Measurements from ENCODE around the gene RAB3IL1. TPM values are rescaled to one million over a fixed set of nuclear protein-coding genes. Genes with fewer than 3 reads are reported as not detected.
A peak's percentile ranks its signal among the peaks of the same experiment; 100 is the strongest.
"Not testable (repeated sequence)": the region's sequence is repeated elsewhere in the genome, so short reads cannot be mapped to it uniquely, and the experiment has no call there.

RAB3IL1 gene
- total RNA-seq, 1 donor from 2014 or later: 1.3 TPM

DNA sequence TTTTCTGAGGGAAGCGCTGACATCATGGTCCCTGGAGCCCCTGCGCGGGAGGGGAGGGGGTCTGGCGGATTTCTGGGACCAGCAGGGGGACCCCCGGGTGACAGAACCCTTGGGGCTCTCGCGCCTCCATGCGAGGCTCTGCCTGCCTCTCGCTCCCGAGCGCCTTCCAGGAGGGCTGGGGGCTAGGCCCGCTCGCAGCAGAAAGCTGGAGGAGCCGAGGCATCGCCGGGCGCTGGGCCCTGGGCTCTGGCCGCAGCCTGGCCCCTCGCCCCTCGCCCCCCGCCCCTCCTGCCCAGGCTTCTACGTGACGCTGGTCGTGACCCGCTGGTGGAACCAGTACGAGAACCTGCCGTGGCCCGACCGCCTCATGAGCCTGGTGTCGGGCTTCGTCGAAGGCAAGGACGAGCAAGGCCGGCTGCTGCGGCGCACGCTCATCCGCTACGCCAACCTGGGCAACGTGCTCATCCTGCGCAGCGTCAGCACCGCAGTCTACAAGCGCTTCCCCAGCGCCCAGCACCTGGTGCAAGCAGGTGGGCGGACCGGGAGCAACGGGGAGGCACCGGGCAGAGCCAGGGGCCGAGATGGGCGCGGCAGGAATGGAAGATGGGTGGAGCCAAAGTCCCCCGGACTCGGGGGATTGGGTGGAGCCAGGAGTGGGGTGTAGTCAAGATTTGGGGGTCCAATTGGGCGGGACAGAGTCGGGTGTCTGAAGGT, 38.2 kb upstream of the RAB3IL1 start:
- peak; percentile 46 for DNase-seq
- TF ChIP-seq, protein P1, sequence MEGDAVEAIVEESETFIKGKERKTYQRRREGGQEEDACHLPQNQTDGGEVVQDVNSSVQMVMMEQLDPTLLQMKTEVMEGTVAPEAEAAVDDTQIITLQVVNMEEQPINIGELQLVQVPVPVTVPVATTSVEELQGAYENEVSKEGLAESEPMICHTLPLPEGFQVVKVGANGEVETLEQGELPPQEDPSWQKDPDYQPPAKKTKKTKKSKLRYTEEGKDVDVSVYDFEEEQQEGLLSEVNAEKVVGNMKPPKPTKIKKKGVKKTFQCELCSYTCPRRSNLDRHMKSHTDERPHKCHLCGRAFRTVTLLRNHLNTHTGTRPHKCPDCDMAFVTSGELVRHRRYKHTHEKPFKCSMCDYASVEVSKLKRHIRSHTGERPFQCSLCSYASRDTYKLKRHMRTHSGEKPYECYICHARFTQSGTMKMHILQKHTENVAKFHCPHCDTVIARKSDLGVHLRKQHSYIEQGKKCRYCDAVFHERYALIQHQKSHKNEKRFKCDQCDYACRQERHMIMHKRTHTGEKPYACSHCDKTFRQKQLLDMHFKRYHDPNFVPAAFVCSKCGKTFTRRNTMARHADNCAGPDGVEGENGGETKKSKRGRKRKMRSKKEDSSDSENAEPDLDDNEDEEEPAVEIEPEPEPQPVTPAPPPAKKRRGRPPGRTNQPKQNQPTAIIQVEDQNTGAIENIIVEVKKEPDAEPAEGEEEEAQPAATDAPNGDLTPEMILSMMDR (IDR thresholded peaks at IDR 0.05; ENCODE audit: partially characterized antibody, unreplicated experiment): no peak
- Mint-ChIP-seq H3K27me3 (ENCODE audit: unreplicated experiment) (peaks cover 12% of the 10 kb centered on the region), H3K4me1 (ENCODE audit: low read depth, unreplicated experiment) (no peaks in the 10 kb centered on the region), H3K4me3 (ENCODE audit: unreplicated experiment) (peak overlapping the region; percentile 46), H3K36me3 (ENCODE audit: unreplicated experiment) (peaks cover 4% of the 10 kb centered on the region), H3K9me3 (ENCODE audit: unreplicated experiment) (peaks cover 6% of the 10 kb centered on the region), H3K27ac (ENCODE audit: unreplicated experiment) (no peak overlapping the region)

DNA sequence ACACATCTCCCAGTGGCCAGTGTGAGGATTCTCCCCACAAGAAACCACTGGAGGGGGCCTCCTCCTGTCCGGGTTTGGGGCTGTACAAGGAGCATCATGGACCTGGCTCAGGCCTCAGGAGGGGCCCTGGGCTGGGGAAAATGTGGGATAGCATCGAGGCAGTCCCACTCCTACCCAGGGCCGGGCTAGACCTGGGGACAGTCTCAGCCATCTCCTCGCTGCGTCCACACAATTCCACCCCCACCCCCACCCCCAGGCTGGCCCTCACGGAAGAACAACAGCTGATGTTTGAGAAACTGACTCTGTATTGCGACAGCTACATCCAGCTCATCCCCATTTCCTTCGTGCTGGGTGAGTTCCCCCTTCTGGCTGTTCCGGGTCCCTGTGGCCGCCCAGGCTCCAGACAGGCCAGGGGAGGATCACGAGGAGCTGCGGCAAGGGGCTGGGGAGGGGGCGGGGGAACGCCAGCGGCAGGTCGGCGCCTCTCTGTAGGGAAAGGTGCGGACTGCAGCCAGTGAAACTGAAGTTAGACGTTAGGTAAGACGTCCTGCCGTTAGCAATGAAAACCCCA, 37.6 kb upstream of the RAB3IL1 start:
- peak; percentile 53 for DNase-seq
- Mint-ChIP-seq H3K4me3 (ENCODE audit: unreplicated experiment) (peak overlapping the region; percentile 46), H3K27me3 (ENCODE audit: unreplicated experiment) (peaks cover 15% of the 10 kb centered on the region), H3K9me3 (ENCODE audit: unreplicated experiment) (peaks cover 3% of the 10 kb centered on the region), H3K36me3 (ENCODE audit: unreplicated experiment) (peaks cover 4% of the 10 kb centered on the region), H3K27ac (ENCODE audit: unreplicated experiment) (no peak overlapping the region), H3K4me1 (ENCODE audit: low read depth, unreplicated experiment) (no peaks in the 10 kb centered on the region)
- TF ChIP-seq, protein P1 (IDR thresholded peaks at IDR 0.05; ENCODE audit: partially characterized antibody, unreplicated experiment): no peak

DNA sequence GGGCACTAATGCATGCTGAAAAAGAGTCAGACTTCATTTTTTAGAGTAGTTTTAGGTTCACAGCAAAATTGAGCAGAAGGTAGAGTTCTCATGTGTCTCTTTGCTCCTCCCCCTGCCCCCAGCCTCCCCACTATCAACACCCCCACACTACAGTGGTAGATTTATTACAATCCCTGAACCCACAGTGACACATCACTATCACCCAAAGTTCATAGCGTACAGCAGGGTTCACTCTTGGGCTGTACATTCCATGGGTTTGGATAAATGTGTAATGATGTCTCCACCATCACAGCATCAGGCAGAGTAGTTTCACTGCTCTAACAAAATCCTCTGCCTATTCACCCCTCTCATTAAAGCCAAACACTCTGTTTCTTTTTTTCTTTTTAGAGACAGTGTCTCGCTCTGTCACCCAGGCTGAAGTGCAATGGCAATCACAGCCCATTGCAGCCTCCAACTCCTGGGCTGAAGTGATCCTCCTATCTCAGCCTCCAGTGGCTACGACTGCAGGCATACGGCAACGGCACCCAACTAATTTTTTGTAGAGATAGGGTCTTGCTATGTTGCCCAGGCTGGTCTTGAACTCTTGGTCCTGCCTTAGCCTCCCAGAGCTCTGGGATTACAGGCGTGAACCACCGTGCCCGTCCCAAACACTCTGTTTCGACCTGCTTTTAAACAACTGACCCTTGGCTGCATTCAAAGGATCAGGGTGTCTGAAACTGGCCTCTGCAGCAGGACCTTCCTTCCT, 36.9 kb upstream of the RAB3IL1 start:
- Mint-ChIP-seq H3K27me3 (ENCODE audit: unreplicated experiment) (peaks cover 15% of the 10 kb centered on the region), H3K9me3 (ENCODE audit: unreplicated experiment) (peaks cover 3% of the 10 kb centered on the region), H3K4me3 (ENCODE audit: unreplicated experiment) (no peak overlapping the region), H3K4me1 (ENCODE audit: low read depth, unreplicated experiment) (peaks cover 5% of the 10 kb centered on the region), H3K27ac (ENCODE audit: unreplicated experiment) (no peak overlapping the region), H3K36me3 (ENCODE audit: unreplicated experiment) (peaks cover 4% of the 10 kb centered on the region)
- no peak for DNase-seq
- TF ChIP-seq, protein P1 (IDR thresholded peaks at IDR 0.05; ENCODE audit: partially characterized antibody, unreplicated experiment): no peak

DNA sequence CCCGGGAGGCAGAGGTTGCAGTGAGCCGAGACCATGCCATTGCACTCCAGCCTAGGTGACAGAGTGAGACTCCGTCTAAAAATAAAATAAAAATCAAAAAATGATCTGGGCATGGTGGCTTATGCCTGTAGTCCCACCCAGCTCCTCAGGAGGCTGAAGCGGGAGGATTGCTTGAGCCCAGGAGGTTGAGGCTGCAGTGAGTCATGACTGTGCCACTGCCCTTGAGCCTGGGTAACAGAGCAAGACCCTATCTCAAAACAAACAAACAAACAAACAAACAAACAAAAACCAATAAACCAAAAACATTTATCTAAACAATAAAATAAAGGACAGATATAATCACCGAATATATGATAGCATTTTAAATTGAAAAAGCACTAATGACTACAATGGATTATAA, 36.3 kb upstream of the RAB3IL1 start:
- not testable (repeated sequence) for H3K4me1 Mint-ChIP-seq (ENCODE audit: low read depth, unreplicated experiment); DNase-seq; H3K36me3 Mint-ChIP-seq (ENCODE audit: unreplicated experiment); H3K27ac Mint-ChIP-seq (ENCODE audit: unreplicated experiment); H3K9me3 Mint-ChIP-seq (ENCODE audit: unreplicated experiment); H3K4me3 Mint-ChIP-seq (ENCODE audit: unreplicated experiment)
- H3K27me3 Mint-ChIP-seq (ENCODE audit: unreplicated experiment): peaks cover 13% of the 10 kb centered on the region

DNA sequence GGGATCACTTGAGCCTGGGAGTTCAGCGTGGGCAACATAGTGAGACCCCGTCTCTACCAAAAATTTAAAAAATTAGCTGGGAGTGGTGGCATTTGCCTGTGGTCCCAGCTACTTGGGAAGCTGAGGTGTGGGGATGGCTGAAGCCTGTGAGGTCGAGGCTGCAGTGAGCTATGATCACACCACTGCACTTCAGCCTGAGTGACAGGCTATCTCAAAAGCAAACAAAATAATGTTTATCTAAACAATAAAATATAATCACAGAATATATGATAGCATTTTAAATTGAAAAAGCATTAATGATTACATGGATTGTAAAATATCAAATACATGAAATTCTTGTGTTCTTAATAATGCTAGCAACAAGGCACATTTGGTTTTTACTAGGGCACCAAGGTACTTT, 35.5 kb upstream of the RAB3IL1 start:
- Mint-ChIP-seq H3K9me3 (ENCODE audit: unreplicated experiment) (peaks cover 3% of the 10 kb centered on the region), H3K36me3 (ENCODE audit: unreplicated experiment) (no peaks in the 10 kb centered on the region), H3K27me3 (ENCODE audit: unreplicated experiment) (peaks cover 13% of the 10 kb centered on the region), H3K27ac (ENCODE audit: unreplicated experiment) (no peak overlapping the region), H3K4me3 (ENCODE audit: unreplicated experiment) (no peak overlapping the region), H3K4me1 (ENCODE audit: low read depth, unreplicated experiment) (peaks cover 10% of the 10 kb centered on the region)
- DNase-seq: no peak
- TF ChIP-seq, protein P1 (IDR thresholded peaks at IDR 0.05; ENCODE audit: partially characterized antibody, unreplicated experiment): no peak

Measured in glutamatergic neuron (in vitro differentiated cells).